T47D (cell line): ENCODE data around the gene C16orf82.

Experiments
- DNase-seq, 2 experiments: peaks; one replicate each; pipeline versions ENCODE4 v3.0.0 to v3.0.0-alpha.2; 2011 to 2012; ENCODE audit warnings: low read depth in 1 of 2, low spot score in 1 of 2
- JUND ChIP-seq: IDR thresholded peaks from 2 replicates; pipeline ENCODE4 v1.6.1; 2012; ENCODE audit warnings: low read depth
- in situ Hi-C: cut with HindIII; loops from 2 replicates; pipeline ENCODE4 v1.10.0; 2016; ENCODE audit warnings: low sequenced_read_pairs, low pct_unique_long_range_greater_than_20kb

The C16orf82 gene

DNA sequence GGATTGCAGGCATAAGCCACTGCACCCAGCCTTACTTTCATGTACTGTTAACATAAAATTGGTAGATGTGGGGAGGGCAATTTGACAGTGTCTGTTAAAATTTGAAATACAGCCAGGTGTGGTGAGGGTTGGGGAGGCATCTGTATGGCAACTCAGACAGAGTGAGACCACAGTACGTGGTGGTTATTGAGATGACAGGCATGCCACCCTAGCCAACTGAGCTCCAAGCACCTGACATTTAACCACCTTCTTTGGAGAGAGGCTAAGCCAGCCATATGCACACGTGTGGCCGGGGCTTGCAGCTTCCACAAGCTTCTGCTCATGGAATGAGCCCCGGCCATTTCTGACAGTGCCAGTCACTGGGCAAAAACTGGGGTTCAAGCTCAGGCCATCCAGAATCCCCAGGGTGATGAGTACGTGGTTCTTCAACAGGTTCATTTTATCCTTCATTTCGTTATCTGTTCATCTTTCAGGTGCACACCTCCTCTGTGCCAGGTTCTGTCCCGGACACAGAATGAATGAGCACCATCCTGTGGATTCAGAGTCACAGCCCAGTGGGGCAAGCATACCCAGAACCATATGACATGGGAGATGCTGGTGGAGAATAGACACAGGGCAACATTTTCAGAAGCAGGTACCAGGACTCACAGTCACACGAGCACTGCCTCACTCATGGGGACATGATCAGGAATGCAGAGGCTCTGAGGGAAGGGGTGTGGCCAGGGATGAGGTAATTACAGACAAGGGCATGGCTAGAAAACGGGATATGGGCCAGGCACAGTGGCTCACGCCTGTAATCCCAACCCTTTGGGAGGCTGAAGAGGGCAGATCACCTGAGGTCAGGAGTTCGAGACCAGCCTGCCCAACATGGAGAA lies 36.2 kb downstream of the C16orf82 start:
- no peak for TF ChIP-seq JUND
- DNase-seq: no peak
- in situ Hi-C loops: no loop called here

DNA sequence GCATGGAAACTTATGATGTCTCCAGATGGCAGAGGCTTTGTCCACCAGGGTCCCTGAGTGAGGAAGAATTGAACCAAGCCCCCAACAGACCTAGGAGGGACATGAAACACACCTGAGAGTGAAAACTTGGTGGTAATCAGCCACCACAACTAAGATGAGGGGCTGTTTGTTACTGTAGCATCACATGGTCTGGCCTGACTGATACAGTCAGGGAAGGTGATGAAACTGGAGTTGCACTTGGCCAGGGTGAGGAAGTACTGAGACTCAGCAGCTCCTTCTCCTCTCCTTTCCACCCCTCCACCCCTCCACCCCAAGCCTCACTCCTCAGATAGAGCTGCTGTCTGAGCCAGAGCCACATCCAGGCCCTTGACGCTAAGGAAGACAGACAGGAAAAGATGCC lies 37.2 kb downstream of the C16orf82 start:
- no peak for DNase-seq
- in situ Hi-C loops: no loop called here
- TF ChIP-seq JUND: no peak

DNA sequence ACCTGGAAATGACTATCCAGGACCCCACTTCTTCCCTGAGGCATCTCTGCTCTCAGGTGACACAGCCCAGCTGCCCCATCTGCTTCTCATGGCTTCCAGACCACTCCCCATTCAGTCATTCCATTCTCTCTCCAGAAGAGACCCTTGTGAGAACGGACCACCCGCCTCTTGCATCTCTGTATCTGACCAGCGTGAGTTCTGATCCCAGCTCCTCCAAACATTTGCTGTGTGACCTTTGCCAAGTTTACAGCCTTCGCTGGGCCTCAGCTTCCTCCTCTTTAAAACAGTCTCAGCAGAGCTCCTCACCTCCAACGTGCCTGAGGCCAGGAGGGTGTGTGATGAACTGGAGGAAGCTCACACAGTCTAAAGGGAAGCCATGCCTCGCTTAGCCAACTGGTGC lies 39.6 kb downstream of the C16orf82 start:
- no peak for TF ChIP-seq JUND
- in situ Hi-C loops: no loop called here

DNA sequence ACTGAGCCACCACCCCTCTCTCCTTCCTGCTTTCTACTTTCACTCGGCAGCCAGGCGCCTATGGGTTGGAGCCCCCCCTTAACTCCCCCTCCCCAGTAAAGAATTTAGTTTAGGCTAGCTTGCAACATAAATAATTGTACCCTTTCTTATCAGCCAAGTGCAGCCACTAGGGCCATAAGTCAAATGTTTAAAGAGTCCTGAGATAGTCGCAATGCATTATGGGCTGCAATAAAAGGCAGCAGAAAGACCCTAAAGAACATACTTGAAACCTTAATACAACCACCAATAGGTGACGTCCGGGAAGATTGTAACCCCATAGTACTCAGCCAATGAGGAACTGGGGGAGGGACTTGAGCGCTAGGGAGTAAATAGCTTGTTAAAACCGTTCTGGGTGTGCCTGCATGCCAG lies 40.5 kb downstream of the C16orf82 start:
- in situ Hi-C loops: no loop called here
- DNase-seq: peak in 1 of 2 experiments; percentile 13
- TF ChIP-seq JUND: no peak

More for the DNA sequence above, 39.6 kb downstream of the C16orf82 start:
- DNase-seq: no peak

DNA sequence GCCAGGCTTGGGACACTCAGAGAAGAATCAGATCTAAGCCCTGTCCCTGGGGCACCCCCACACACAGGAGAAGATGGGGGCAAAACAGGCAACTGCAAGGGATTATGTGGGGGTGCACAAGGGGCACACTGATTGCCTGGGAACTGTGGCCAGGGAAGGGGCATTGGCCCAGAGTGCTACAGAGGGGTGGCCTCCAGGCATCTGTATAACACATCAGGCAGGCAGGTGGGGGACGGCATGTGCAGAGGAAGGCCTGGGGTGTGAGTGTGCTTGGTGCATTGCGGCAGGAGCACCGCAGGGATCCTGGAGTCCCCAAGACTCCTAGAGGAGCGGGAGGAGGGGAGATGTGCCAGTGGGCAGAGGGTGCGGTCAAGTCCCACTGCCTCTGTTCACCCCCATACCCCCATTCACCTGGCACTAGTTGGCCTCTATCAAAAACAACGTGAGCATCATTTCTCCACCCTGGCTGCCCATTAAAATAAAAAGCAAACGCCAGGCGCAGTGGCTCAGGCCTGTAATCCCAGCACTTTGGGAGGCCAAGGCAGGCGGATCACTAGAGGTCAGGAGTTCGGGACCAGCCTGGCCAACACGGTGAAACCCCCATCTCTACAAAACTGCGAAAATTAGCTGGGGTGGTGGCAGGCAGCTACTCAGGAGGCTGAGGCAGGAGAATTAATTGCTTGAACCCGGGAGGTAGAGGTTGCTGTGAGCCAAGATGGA lies 41.5 kb downstream of the C16orf82 start:
- no peak for DNase-seq
- in situ Hi-C loops: no loop called here
- no peak for TF ChIP-seq JUND

DNA sequence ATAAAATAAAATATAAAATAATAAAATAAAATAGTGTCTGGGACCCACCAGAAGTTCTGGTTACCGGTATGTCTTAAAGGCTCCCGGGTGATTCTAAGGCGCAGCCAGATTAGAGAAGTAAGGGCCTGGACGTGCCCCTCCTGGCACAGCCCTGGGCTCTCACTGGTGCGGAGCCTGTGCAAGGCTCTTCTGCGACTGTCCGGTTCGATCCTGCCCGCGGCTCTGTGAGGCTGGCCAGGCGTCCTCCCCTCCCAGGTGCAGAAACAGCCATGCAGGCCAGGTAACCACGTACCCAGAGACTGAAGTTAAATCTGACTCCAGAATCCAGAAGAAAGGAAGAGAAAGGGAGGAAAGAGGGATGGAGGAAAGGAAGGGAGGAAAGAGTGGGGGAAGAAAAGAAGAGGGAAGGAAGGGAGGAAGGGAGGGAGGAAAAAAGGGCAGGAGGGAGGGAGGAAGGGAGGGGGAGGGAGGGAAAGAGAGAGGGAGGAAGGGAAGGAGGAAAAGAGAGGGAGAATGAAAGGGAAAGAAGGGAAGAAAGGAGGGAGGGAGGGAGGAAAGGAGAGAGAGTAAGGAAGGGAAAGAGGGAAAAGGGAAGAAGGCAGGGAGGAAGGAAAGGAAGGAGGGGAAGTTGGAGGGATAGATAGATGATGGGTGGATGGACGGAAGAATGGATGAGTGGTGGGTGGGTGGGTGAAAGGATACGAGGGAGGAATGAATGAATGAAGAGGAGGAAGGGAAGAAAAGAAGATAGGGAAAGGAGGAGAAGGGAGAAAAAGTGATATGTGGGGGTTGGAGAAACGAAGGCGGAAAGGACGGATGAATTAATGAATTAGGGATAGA lies 42.3 kb downstream of the C16orf82 start:
- no peak for DNase-seq
- no peak for TF ChIP-seq JUND
- in situ Hi-C loops: no loop called here

DNA sequence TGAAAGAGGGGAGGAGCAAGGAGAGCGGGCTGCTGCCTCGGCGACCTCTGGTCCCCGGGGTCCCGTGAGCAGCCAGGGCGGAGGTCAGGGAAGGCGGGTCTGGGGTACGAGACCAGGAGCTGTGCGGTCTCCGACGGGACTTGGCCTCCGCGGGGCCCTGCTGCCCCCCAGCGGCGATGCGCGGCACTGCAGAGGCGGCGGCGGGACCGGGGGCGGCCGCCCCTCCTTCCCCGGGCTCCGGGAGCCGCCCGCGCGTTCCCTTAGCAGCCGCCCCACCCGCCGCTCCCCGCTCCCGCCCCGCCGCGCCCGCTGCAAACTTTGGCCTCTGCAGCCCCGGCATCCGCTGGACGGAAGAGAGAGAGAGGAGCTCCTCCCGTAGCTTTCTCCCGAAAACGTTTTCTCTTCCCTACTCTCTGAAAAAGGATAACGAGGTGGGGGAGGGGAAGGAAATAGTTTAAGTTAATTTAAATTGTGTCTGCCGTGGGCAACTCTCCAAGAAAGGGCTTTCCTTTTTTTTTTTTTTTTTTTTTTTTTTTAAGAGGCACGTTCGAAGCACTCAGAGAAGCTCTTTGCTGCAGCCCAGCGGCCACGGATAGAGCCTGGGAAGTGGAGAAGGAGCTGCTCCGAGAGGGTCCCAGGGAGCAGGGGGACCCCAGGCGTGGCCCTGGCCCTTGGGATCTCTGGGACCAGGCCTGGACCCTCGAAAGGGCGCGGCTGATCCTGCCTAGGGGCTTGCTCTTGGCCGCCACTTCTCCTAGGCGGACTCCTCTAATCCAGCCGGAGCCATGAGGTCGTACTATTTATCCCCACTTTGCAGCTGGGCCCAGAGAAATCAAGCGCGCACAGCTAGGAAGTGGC lies 43.2 kb downstream of the C16orf82 start:
- in situ Hi-C loops: no loop called here

DNA sequence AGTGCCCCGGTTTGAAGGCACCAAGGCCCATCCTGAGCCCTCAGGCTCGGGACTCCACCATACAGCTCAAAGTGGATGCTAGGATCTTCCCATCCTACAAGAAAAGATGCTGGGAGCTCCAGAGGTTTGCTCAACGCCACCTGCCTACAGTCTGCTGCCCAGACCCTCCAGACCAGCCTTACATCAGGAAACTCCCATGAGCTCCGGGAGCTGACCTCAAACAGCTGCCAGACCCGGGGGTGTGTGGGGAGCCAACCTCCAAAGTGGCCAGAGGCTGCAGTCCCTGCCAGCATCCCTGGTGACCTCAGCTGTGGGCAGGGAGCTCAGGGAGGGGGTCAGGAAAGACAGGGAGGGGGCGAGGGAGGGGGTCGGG lies 43.8 kb downstream of the C16orf82 start:
- in situ Hi-C loops: no loop called here
- no peak for DNase-seq
- TF ChIP-seq JUND: no peak

More for the DNA sequence above, 43.2 kb downstream of the C16orf82 start:
- TF ChIP-seq JUND: no peak
- peak; percentile 40 to 56 for DNase-seq

DNA sequence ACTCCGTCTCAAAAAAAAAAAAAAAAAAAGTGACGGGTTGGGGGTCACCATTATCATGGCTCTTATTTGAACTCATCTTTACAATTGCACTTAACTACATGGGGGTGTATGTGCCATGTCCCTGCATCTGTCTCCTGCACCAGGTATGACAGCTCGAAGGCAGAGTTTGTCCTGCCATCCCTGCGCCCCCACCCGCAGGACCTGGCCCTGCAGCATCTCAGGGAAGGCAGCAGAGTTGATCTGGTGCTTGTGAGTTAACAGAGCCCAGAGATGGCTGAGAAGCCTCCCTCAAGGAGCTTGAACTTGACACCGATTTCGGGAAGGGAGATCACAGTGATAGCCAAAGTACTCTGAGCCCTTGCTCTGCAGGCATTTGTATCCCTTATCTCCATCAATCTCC lies 44.8 kb downstream of the C16orf82 start:
- in situ Hi-C loops: no loop called here
- no peak for DNase-seq
- no peak for TF ChIP-seq JUND

DNA sequence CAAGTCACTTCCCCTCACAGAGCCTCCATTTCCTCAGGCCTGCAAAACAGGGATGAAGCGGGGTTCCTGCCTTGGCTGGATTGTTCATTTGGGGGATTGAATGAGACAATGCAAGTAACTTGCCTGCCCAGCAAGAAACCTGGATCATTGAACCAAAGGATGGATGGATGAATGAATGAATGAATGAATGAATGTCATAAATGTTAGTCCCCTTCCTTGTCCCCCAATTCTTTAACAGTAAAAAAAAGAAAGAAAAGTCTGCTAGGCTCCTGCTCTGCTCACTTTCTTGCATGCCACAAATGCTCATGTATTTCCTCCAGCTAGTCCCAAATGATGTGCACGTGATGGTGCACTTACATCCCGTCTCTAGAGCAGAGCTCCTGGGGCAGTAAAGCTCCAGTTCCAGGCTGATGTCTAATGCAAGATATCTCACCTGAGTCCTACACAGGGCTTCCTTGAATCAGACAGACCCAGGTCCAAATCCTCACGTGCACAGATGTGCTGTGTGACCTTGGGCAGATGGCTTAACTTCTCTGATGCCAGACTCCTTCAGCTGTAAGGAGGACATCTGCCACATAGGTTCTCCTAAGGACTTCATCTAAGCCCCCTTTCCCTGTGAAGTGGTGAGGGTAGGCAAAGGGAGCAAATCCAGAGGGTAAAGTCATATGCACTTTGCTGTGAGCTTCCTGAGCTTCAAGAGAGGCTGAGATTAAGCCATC lies 45.5 kb downstream of the C16orf82 start:
- no peak for DNase-seq
- in situ Hi-C loops: no loop called here
- TF ChIP-seq JUND: no peak

DNA sequence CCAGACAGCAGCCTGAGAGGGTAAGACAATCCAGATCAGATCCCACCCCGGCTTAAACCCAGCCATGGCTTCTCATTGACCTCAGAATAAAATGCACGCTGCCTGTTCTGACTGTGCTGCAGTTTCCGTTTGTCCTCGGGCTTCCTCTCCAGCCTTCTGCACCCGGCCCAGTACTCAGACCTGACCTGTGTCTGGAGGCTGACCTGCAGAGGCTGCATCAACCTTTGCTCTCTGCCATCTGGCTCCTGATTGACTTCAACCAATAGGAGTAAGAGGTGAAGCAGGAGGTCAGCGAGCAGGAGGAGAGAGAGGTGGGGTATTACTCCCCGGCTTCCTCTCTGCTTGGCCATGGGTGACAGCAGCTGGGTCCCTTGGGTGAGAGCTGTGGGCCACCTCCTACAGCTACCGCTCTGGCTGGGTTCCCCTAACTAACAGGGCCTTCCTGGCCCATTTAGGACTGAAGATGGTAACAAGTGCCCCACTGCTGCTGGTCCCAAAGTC lies 46.7 kb downstream of the C16orf82 start:
- no peak for DNase-seq
- in situ Hi-C loops: no loop called here

More for the DNA sequence above, 46.7 kb downstream of the C16orf82 start:
- no peak for TF ChIP-seq JUND
